ENCODE data around the gene RIMS3. TPM values are rescaled to one million over a fixed set of nuclear protein-coding genes. Genes with fewer than 3 reads are reported as not detected.

Gene RIMS3
- polyA plus RNA-seq, 4 donors: under 0.01 to 3.4 (median 1.1) TPM; not detected in 1

Other genes starting within 250 kb of the RIMS3 start
- 1 to 10 TPM in 2 of 4 donors, not detected in 2; 1.2 to 2.6 TPM for gene ZFP69B, start 215.2 kb downstream of the RIMS3 start, polyA plus RNA-seq
- gene ZFP69, start 188.4 kb downstream of the RIMS3 start, polyA plus RNA-seq: 1 to 10 TPM in 3 of 4 donors, under 1 TPM in 1; 0.81 to 3.8 (median 2.0) TPM
- gene EXO5, start 156.9 kb downstream of the RIMS3 start, polyA plus RNA-seq: 10 to 100 TPM in 1 of 4 donors, 1 to 10 TPM in 3; 4.1 to 10.1 (median 6.0) TPM
- gene ZNF684, start 134.0 kb downstream of the RIMS3 start, polyA plus RNA-seq: 1 to 10 TPM; 2.2 to 4.4 (median 2.4) TPM
- 10 to 100 TPM; 35.7 to 68.9 (median 42.6) TPM for gene NFYC, start 26.0 kb upstream of the RIMS3 start, polyA plus RNA-seq
- 1 to 10 TPM in 2 of 4 donors, under 1 TPM in 2; 0.45 to 1.9 (median 0.92) TPM for gene KCNQ4, start 118.1 kb upstream of the RIMS3 start, polyA plus RNA-seq
- 1 to 10 TPM in 2 of 4 donors, under 1 TPM in 1, not detected in 1; 0.54 to 4.9 (median 2.7) TPM for gene CITED4, start 196.7 kb upstream of the RIMS3 start, polyA plus RNA-seq